ENCODE results near the gene DUSP12.

DNA sequence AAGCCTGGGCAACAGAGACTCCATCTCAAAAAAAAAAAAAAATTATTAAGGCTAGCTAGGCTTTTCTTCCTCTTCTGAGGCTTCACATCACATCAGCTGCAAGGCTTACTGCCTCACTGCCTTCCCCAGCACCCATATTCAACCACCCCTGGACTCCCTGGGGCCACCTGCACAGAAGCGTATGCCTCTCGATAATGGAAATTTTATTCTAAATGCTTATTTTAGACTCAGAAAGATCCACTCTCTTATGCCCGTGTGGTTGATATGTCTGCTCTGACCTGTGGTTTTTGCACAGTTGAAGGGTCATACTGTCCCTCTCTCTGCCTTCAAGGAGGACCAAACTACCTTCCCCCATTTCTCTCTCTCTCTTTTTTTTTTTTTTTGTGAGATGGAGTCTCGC is 44.0 kb upstream of the DUSP12 start:
- TF ChIP-seq SIN3A (IDR thresholded peaks at IDR 0.05; ENCODE audit: borderline replicate concordance, insufficient read depth, low read length) (no peak), TAF1 (IDR thresholded peaks at IDR 0.05; ENCODE audit: borderline replicate concordance, insufficient read depth, low read length) (no peak), POLR2AphosphoS5 (IDR thresholded peaks at IDR 0.05; ENCODE audit: low read depth, low read length) (no peak), FOXP2 (optimal IDR thresholded peaks at IDR 0.05; ENCODE audit: borderline replicate concordance, extremely low read depth, extremely low read length, insufficient read depth) (no peak)
- TF ChIP-seq, protein P1, sequence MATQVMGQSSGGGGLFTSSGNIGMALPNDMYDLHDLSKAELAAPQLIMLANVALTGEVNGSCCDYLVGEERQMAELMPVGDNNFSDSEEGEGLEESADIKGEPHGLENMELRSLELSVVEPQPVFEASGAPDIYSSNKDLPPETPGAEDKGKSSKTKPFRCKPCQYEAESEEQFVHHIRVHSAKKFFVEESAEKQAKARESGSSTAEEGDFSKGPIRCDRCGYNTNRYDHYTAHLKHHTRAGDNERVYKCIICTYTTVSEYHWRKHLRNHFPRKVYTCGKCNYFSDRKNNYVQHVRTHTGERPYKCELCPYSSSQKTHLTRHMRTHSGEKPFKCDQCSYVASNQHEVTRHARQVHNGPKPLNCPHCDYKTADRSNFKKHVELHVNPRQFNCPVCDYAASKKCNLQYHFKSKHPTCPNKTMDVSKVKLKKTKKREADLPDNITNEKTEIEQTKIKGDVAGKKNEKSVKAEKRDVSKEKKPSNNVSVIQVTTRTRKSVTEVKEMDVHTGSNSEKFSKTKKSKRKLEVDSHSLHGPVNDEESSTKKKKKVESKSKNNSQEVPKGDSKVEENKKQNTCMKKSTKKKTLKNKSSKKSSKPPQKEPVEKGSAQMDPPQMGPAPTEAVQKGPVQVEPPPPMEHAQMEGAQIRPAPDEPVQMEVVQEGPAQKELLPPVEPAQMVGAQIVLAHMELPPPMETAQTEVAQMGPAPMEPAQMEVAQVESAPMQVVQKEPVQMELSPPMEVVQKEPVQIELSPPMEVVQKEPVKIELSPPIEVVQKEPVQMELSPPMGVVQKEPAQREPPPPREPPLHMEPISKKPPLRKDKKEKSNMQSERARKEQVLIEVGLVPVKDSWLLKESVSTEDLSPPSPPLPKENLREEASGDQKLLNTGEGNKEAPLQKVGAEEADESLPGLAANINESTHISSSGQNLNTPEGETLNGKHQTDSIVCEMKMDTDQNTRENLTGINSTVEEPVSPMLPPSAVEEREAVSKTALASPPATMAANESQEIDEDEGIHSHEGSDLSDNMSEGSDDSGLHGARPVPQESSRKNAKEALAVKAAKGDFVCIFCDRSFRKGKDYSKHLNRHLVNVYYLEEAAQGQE (IDR thresholded peaks at IDR 0.05; ENCODE audit: insufficient read depth in 1 of 2, low read depth in 2 of 2, low read length in 2 of 2) = no peak

Data from PFSK-1 (cell line).